ENCODE measurements around the gene ZNF256. TPM values are rescaled to one million over a fixed set of nuclear protein-coding genes. Genes with fewer than 3 reads are reported as not detected.

ZNF256 gene
- total RNA-seq, 4 donors from 2014 or later, result 2.6 to 6.3 (median 3.6) TPM

- Histone ChIP-seq H3K4me1 (peaks cover 0 to 11% (median 4%) of the 10 kb centered on the region in 4 donors), H3K36me3 (peaks cover 0 to 41% (median 12%) of the 10 kb centered on the region in 3 donors), H3K9me3 (peaks cover 0 to 87% (median 9%) of the 10 kb centered on the region in 4 donors), H3K4me3 (peak overlapping the region; percentile 45 to 70 (median 66)), H3K27me3 (no peaks in the 10 kb centered on the region), H3K27ac (peak overlapping the region in 3 of 4 donors; percentile 76 to 82 (median 78))
- WGBS, 2 donors, result 1 to 3% methylated on average over 11 to 16 of the region's 18 CpGs
- DNase-seq (ENCODE audit: low spot score in 2 of 2), result no peak
- TF ChIP-seq CTCF (IDR thresholded peaks at IDR 0.05) (no peak), POLR2A (IDR thresholded peaks at IDR 0.05) (no peak)
These were observed 453 bp downstream of the ZNF256 start for GRCh38 chr19:57947088-57947418.

GRCh38 chr19:57946316-57946715 lies 1.2 kb downstream of the ZNF256 start:
- Histone ChIP-seq H3K27me3 (no peaks in the 10 kb centered on the region), H3K27ac (no peak overlapping the region), H3K9me3 (peaks cover 0 to 88% (median 11%) of the 10 kb centered on the region in 4 donors), H3K4me3 (peak overlapping the region in 2 of 4 donors; percentile 69 to 70), H3K36me3 (peaks cover 0 to 48% (median 19%) of the 10 kb centered on the region in 3 donors), H3K4me1 (peaks cover 0 to 11% (median 4%) of the 10 kb centered on the region in 4 donors)
- TF ChIP-seq POLR2A (IDR thresholded peaks at IDR 0.05) (no peak), CTCF (IDR thresholded peaks at IDR 0.05) (no peak), EP300 (IDR thresholded peaks at IDR 0.05) (no peak)
- WGBS, 2 donors, result 61 to 77% methylated on average over 2 of the region's 2 CpGs
- DNase-seq (ENCODE audit: low spot score in 2 of 2), result no peak

GRCh38 chr19:57941593-57941992 lies 5.9 kb downstream of the ZNF256 start:
- WGBS, 2 donors, result 95 to 98% methylated on average over 3 of the region's 3 CpGs
- DNase-seq (ENCODE audit: low spot score in 2 of 2), result no peak
- Histone ChIP-seq H3K4me3 (no peak overlapping the region), H3K9me3 (peaks cover 0 to 100% (median 31%) of the 10 kb centered on the region in 4 donors), H3K4me1 (peaks cover 0 to 7% (median 2%) of the 10 kb centered on the region in 4 donors), H3K27ac (no peak overlapping the region), H3K36me3 (peaks cover 0 to 94% (median 19%) of the 10 kb centered on the region in 3 donors), H3K27me3 (no peaks in the 10 kb centered on the region)
- TF ChIP-seq CTCF (IDR thresholded peaks at IDR 0.05) (no peak), EP300 (IDR thresholded peaks at IDR 0.05) (no peak), POLR2A (IDR thresholded peaks at IDR 0.05) (no peak)

- Histone ChIP-seq H3K9me3 (peaks cover 0 to 100% (median 29%) of the 10 kb centered on the region in 4 donors), H3K27ac (peak overlapping the region in 1 of 4 donors; percentile 75), H3K4me1 (peaks cover 0 to 7% (median 0%) of the 10 kb centered on the region in 4 donors), H3K4me3 (peak overlapping the region in 2 of 4 donors; percentile 54 to 64), H3K27me3 (no peaks in the 10 kb centered on the region), H3K36me3 (peaks cover 0 to 78% (median 0%) of the 10 kb centered on the region in 3 donors)
- TF ChIP-seq CTCF (IDR thresholded peaks at IDR 0.05), result no peak
- TF ChIP-seq EP300 (IDR thresholded peaks at IDR 0.05), result no peak
- TF ChIP-seq POLR2A (IDR thresholded peaks at IDR 0.05), result no peak
- WGBS, 2 donors, result 61 to 68% methylated on average over 12 of the region's 12 CpGs
- DNase-seq (ENCODE audit: low spot score in 2 of 2), result no peak
These were observed 11.8 kb downstream of the ZNF256 start for GRCh38 chr19:57935731-57936130.

GRCh38 chr19:57934820-57935665 lies 12.5 kb downstream of the ZNF256 start, which contains the start of gene ZNF418:
Gene ZNF418 (minus strand): TSS chr19:57935402. CDS start chr19:57933822, 1,580 bp downstream.
- Histone ChIP-seq H3K4me1 (peaks cover 0 to 7% (median 0%) of the 10 kb centered on the region in 4 donors), H3K9me3 (peaks cover 0 to 100% (median 32%) of the 10 kb centered on the region in 4 donors), H3K27me3 (no peaks in the 10 kb centered on the region), H3K27ac (peak within 1 kb of the TSS in 3 of 4 donors; percentile 67 to 80 (median 75)), H3K4me3 (peak within 1 kb of the TSS; percentile 30 to 64 (median 48)), H3K36me3 (peaks cover 0 to 78% (median 0%) of the 10 kb centered on the region in 3 donors)
- TF ChIP-seq EP300 (IDR thresholded peaks at IDR 0.05) (peak in 1 of 2 donors; percentile 41), CTCF (IDR thresholded peaks at IDR 0.05) (no peak)
- DNase-seq (ENCODE audit: low spot score in 2 of 2), result peak in 1 of 2 donors; percentile 37
- WGBS, 2 donors, result 2 to 4% methylated on average over 46 to 54 of the region's 54 CpGs

Data from tibial nerve (tissue), 4 donors.